ENCODE measurements around the gene ANKS1B. TPM values are rescaled to one million over a fixed set of nuclear protein-coding genes. Genes with fewer than 3 reads are reported as not detected.

Gene ANKS1B
- total RNA-seq, 1 experiment from 2014 or later = 5.8 TPM

DNA sequence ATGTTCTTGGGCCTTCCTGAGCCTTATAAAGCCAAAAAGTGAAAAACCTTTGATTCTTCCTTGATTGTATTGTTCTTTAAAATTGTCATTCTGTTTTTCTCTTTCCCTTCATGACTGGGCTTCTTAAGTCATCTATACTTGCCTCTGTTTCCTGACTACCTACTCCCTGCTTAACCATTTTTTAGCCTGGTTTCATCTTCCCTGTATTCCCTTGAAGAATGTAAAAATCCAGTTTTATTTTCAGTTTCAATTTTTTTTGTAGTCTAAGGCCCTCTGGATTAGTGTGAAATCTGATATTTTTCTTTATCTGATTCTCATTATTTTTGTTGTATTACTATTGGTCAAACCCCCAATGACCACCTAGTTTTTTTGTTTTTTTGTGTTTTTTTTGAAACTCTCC, 1293.4 kb downstream of the ANKS1B start:
- TF ChIP-seq PRRX2 (CRISPR knock-in tag; IDR thresholded peaks at IDR 0.05) = no peak
- TF ChIP-seq FOXK1 (CRISPR knock-in tag; IDR thresholded peaks at IDR 0.05) = no peak
- TF ChIP-seq, protein P1, sequence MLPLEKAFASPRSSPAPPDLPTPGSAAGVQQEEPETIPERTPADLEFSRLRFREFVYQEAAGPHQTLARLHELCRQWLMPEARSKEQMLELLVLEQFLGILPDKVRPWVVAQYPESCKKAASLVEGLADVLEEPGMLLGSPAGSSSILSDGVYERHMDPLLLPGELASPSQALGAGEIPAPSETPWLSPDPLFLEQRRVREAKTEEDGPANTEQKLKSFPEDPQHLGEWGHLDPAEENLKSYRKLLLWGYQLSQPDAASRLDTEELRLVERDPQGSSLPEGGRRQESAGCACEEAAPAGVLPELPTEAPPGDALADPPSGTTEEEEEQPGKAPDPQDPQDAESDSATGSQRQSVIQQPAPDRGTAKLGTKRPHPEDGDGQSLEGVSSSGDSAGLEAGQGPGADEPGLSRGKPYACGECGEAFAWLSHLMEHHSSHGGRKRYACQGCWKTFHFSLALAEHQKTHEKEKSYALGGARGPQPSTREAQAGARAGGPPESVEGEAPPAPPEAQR (CRISPR knock-in tag; IDR thresholded peaks at IDR 0.05) = no peak
- no peak for TF ChIP-seq EMX1 (CRISPR knock-in tag; IDR thresholded peaks at IDR 0.05)
- TF ChIP-seq SOX15 (CRISPR knock-in tag; IDR thresholded peaks at IDR 0.05) = no peak
- TF ChIP-seq ATF1 (CRISPR knock-in tag; IDR thresholded peaks at IDR 0.05) = no peak
- TF ChIP-seq ZNF121 (CRISPR knock-in tag; IDR thresholded peaks at IDR 0.05) = no peak
- TF ChIP-seq, protein P2, sequence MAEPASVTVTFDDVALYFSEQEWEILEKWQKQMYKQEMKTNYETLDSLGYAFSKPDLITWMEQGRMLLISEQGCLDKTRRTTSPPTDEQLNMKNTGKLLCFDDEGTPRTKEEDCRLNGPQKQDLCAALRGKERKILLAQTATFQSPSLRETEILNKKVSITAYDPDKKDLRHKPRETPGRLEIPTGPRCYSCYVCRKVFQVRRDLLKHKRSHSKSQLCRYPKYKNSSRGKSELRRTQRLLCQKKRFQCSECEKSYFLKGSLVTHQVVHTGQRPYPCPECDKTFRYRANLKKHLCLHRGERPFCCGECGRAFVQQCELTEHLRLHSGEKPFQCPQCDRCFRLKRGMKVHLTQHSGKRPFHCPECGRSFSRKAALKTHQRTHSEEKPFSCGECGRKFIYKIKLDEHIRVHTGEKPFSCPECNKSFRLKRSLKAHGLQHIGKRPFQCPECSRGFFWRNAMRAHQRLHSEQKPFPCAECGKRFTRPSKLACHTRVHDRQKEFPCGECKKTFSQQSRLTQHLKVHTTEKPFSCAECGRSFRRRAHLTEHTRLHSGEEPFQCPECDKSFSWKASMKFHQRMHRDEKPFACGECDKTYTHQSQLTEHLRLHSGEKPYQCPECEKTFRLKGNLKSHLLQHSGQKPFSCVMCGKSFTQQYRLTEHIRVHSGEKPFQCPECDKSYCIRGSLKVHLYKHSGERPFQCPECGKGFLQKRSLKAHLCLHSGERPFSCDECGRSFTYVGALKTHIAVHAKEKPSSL (CRISPR knock-in tag; conservative IDR thresholded peaks at IDR 0.05) = no peak
- TF ChIP-seq, protein P3, sequence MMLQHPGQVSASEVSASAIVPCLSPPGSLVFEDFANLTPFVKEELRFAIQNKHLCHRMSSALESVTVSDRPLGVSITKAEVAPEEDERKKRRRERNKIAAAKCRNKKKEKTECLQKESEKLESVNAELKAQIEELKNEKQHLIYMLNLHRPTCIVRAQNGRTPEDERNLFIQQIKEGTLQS (CRISPR knock-in tag; conservative IDR thresholded peaks at IDR 0.05) = no peak
- no peak for TF ChIP-seq JAZF1 (CRISPR knock-in tag; IDR thresholded peaks at IDR 0.05)
- no peak for TF ChIP-seq GRHL2 (CRISPR knock-in tag; IDR thresholded peaks at IDR 0.05; ENCODE audit: insufficient replicate concordance, severe bottlenecking)
- TF ChIP-seq ZNF671 (CRISPR knock-in tag; IDR thresholded peaks at IDR 0.05) = no peak
- Mint-ChIP-seq H3K27me3 (ENCODE audit: low read depth) (peaks cover 24% of the 10 kb centered on the region), H3K27ac (no peak overlapping the region), H3K9me3 (no peaks in the 10 kb centered on the region), H3K36me3 (peaks cover 13% of the 10 kb centered on the region; the same call in 1 of the 2 replicates), H3K4me1 (peaks cover 15% of the 10 kb centered on the region), H3K4me3 (no peak overlapping the region)
- DNase-seq (ENCODE audit: low spot score) = no peak
- no peak for ATAC-seq
- ChIA-PET POLR2A (no interaction called here), CTCF (no interaction called here)

DNA sequence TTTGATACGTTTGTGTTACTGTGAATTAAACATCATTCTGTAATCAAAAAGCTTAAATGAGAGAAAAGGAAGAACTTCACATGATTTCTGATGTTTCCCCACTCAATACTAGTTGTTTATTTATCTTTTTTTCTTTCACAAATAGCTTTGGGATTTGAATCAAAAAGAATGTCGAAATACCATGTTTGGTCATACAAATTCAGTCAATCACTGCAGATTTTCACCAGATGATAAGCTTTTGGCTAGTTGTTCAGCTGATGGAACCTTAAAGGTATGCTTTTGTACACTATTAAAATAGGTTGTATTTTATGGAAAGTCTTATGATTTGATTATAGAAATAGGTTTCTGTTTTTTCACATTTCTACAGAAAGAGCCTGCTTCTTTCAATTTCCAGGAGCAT, 1298.1 kb downstream of the ANKS1B start:
- peaks cover 28% of the 10 kb centered on the region for H3K36me3 Mint-ChIP-seq
- ChIA-PET CTCF (interaction anchor here (0.8 kb wide), 1 partner anchor 8 kb away, joined by 3 read pairs; no protein-coding TSS in a partner anchor), POLR2A (no interaction called here)
- DNase-seq (ENCODE audit: low spot score) (no peak), ATAC-seq (no peak)
- H3K9me3 Mint-ChIP-seq = no peaks in the 10 kb centered on the region
- H3K27ac Mint-ChIP-seq = no peak overlapping the region
- no peaks in the 10 kb centered on the region for H3K27me3 Mint-ChIP-seq (ENCODE audit: low read depth)
- no peak overlapping the region for H3K4me3 Mint-ChIP-seq
- no peaks in the 10 kb centered on the region for H3K4me1 Mint-ChIP-seq
- TF ChIP-seq ZNF317 (CRISPR knock-in tag; IDR thresholded peaks at IDR 0.05; ENCODE audit: borderline replicate concordance, low read depth) (no peak), GRHL2 (CRISPR knock-in tag; IDR thresholded peaks at IDR 0.05; ENCODE audit: insufficient replicate concordance, severe bottlenecking) (no peak), OVOL2 (CRISPR knock-in tag; IDR thresholded peaks at IDR 0.05; ENCODE audit: borderline replicate concordance) (no peak), NFYB (CRISPR knock-in tag; conservative IDR thresholded peaks at IDR 0.05; ENCODE audit: low read depth) (no peak), NR2C2 (CRISPR knock-in tag; IDR thresholded peaks at IDR 0.05) (no peak), JUN (CRISPR knock-in tag; IDR thresholded peaks at IDR 0.05) (no peak), KAT7 (CRISPR knock-in tag; IDR thresholded peaks at IDR 0.05; ENCODE audit: borderline replicate concordance) (no peak)
- TF ChIP-seq, protein P2 (CRISPR knock-in tag; conservative IDR thresholded peaks at IDR 0.05) = no peak
- TF ChIP-seq, protein P4, sequence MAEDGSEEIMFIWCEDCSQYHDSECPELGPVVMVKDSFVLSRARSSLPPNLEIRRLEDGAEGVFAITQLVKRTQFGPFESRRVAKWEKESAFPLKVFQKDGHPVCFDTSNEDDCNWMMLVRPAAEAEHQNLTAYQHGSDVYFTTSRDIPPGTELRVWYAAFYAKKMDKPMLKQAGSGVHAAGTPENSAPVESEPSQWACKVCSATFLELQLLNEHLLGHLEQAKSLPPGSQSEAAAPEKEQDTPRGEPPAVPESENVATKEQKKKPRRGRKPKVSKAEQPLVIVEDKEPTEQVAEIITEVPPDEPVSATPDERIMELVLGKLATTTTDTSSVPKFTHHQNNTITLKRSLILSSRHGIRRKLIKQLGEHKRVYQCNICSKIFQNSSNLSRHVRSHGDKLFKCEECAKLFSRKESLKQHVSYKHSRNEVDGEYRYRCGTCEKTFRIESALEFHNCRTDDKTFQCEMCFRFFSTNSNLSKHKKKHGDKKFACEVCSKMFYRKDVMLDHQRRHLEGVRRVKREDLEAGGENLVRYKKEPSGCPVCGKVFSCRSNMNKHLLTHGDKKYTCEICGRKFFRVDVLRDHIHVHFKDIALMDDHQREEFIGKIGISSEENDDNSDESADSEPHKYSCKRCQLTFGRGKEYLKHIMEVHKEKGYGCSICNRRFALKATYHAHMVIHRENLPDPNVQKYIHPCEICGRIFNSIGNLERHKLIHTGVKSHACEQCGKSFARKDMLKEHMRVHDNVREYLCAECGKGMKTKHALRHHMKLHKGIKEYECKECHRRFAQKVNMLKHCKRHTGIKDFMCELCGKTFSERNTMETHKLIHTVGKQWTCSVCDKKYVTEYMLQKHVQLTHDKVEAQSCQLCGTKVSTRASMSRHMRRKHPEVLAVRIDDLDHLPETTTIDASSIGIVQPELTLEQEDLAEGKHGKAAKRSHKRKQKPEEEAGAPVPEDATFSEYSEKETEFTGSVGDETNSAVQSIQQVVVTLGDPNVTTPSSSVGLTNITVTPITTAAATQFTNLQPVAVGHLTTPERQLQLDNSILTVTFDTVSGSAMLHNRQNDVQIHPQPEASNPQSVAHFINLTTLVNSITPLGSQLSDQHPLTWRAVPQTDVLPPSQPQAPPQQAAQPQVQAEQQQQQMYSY (CRISPR knock-in tag; IDR thresholded peaks at IDR 0.05) = no peak
- TF ChIP-seq, protein P5, sequence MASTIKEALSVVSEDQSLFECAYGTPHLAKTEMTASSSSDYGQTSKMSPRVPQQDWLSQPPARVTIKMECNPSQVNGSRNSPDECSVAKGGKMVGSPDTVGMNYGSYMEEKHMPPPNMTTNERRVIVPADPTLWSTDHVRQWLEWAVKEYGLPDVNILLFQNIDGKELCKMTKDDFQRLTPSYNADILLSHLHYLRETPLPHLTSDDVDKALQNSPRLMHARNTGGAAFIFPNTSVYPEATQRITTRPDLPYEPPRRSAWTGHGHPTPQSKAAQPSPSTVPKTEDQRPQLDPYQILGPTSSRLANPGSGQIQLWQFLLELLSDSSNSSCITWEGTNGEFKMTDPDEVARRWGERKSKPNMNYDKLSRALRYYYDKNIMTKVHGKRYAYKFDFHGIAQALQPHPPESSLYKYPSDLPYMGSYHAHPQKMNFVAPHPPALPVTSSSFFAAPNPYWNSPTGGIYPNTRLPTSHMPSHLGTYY (CRISPR knock-in tag; IDR thresholded peaks at IDR 0.05) = no peak
- TF ChIP-seq, protein P6, sequence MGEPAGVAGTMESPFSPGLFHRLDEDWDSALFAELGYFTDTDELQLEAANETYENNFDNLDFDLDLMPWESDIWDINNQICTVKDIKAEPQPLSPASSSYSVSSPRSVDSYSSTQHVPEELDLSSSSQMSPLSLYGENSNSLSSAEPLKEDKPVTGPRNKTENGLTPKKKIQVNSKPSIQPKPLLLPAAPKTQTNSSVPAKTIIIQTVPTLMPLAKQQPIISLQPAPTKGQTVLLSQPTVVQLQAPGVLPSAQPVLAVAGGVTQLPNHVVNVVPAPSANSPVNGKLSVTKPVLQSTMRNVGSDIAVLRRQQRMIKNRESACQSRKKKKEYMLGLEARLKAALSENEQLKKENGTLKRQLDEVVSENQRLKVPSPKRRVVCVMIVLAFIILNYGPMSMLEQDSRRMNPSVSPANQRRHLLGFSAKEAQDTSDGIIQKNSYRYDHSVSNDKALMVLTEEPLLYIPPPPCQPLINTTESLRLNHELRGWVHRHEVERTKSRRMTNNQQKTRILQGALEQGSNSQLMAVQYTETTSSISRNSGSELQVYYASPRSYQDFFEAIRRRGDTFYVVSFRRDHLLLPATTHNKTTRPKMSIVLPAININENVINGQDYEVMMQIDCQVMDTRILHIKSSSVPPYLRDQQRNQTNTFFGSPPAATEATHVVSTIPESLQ (CRISPR knock-in tag; IDR thresholded peaks at IDR 0.05) = no peak
- TF ChIP-seq, protein P7, sequence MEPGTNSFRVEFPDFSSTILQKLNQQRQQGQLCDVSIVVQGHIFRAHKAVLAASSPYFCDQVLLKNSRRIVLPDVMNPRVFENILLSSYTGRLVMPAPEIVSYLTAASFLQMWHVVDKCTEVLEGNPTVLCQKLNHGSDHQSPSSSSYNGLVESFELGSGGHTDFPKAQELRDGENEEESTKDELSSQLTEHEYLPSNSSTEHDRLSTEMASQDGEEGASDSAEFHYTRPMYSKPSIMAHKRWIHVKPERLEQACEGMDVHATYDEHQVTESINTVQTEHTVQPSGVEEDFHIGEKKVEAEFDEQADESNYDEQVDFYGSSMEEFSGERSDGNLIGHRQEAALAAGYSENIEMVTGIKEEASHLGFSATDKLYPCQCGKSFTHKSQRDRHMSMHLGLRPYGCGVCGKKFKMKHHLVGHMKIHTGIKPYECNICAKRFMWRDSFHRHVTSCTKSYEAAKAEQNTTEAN (CRISPR knock-in tag; IDR thresholded peaks at IDR 0.05) = no peak
